K562 (cell line): ENCODE measurements around the gene IL1R1. TPM values are rescaled to one million over a fixed set of nuclear protein-coding genes. Genes with fewer than 3 reads are reported as not detected.

Source experiments
- ARNT ChIP-seq, 2 experiments: fragments of 450-650 bp; IDR thresholded peaks; 2 replicates each; pipeline ENCODE4 v1.6.1; 2016; ENCODE audit warnings: mild to moderate bottlenecking in 1 of 2
- ATF6 ChIP-seq: sonication (generic); formaldehyde crosslinking; IDR thresholded peaks from 2 replicates; pipeline ENCODE4 v1.4.0; 2020; ENCODE audit warnings: mild to moderate bottlenecking, missing genetic modification reagents
- CEBPZ ChIP-seq: fragments of 150-350 bp; IDR thresholded peaks from 2 replicates; pipeline ENCODE4 v1.6.1; 2014; ENCODE audit warnings: low read depth, mild to moderate bottlenecking, low read length, borderline replicate concordance
- CGGBP1 ChIP-seq: fragments of 250-450 bp; sonication (Bioruptor Pico); IDR thresholded peaks from 2 replicates; pipeline ENCODE4 v1.9.0; 2021; ENCODE audit warnings: mild to moderate bottlenecking
- HCFC1 ChIP-seq: IDR thresholded peaks from 2 replicates; pipeline ENCODE4 v1.6.1; 2012; ENCODE audit warnings: low read depth, low read length, improper control_type of control experiment
- KAT7 ChIP-seq: sonication (generic); formaldehyde crosslinking; IDR thresholded peaks from 2 replicates; pipeline ENCODE4 v1.8.0; 2022; ENCODE audit warnings: missing genetic modification reagents, mild to moderate bottlenecking, borderline replicate concordance
- KLF13 ChIP-seq: fragments of 450-650 bp; IDR thresholded peaks from 2 replicates; pipeline ENCODE4 v1.6.1; 2016; ENCODE audit warnings: missing genetic modification characterization, low read depth, mild to moderate bottlenecking, missing compliant biosample characterization, moderate library complexity, borderline replicate concordance
- MYBL2 ChIP-seq, 2 experiments: fragments of 450-650 bp in 1 of 2; sonication (generic) in 1 of 2; formaldehyde crosslinking in 1 of 2; IDR thresholded peaks; 2 replicates each; pipeline versions ENCODE4 v1.6.1 to v1.8.1; 2017 to 2022; ENCODE audit warnings: borderline replicate concordance in 1 of 2, inconsistent platforms in 1 of 2, low read depth in 1 of 2, mild to moderate bottlenecking in 1 of 2, missing genetic modification reagents in 1 of 2, moderate library complexity in 1 of 2
- POLR2B ChIP-seq: fragments of 450-650 bp; IDR thresholded peaks from 2 replicates; pipeline ENCODE4 v1.6.1; 2018; ENCODE audit warnings: low read depth; ENCODE audit not compliant: partially characterized antibody
- POLR2G ChIP-seq: fragments of 200-400 bp; formaldehyde crosslinking; IDR thresholded peaks from 2 replicates; pipeline ENCODE4 v1.6.1; 2017; ENCODE audit warnings: low read depth, mild to moderate bottlenecking, antibody characterized with exemption, low read length, moderate library complexity
- RBM15 ChIP-seq: fragments of 200-400 bp; formaldehyde crosslinking; IDR thresholded peaks from 2 replicates; pipeline ENCODE4 v1.6.1; 2018; ENCODE audit warnings: mild to moderate bottlenecking, low read length, moderate library complexity; ENCODE audit not compliant: insufficient read depth
- SMARCA5 ChIP-seq: fragments of 450-650 bp; IDR thresholded peaks from 2 replicates; pipeline ENCODE4 v1.6.1; 2016
- TAF1 ChIP-seq: IDR thresholded peaks from 2 replicates; pipeline ENCODE4 v1.6.1; 2011; ENCODE audit warnings: mild to moderate bottlenecking, low read length, moderate library complexity; ENCODE audit not compliant: insufficient read depth, control insufficient read depth, severe bottlenecking; ENCODE audit errors: extremely low read depth
- ZBED1 ChIP-seq: IDR thresholded peaks from 2 replicates; pipeline ENCODE4 v1.6.1; 2014
- ZHX1 ChIP-seq: fragments of 150-350 bp; conservative IDR thresholded peaks from 2 replicates; pipeline ENCODE4 v1.6.1; 2014; ENCODE audit warnings: low read length
- ZNF253 ChIP-seq: fragments of 250-450 bp; sonication (Bioruptor Pico); conservative IDR thresholded peaks from 2 replicates; pipeline ENCODE4 v1.6.1; 2021; ENCODE audit warnings: mild to moderate bottlenecking
- ZNF282 ChIP-seq: sonication (generic); formaldehyde crosslinking; IDR thresholded peaks from 2 replicates; pipeline ENCODE4 v1.8.1; 2023; ENCODE audit warnings: missing genetic modification reagents
- ZNF3 ChIP-seq: fragments of 250-450 bp; sonication (Bioruptor Pico); IDR thresholded peaks from 2 replicates; pipeline ENCODE4 v1.5.0; 2021; ENCODE audit warnings: mild to moderate bottlenecking, moderate library complexity
- ZNF584 ChIP-seq: fragments of 200-800 bp; sonication (Bioruptor generic); IDR thresholded peaks from 2 replicates; pipeline ENCODE4 v1.6.1; 2016; ENCODE audit warnings: low read depth, mild to moderate bottlenecking, missing genetic modification characterization, missing compliant biosample characterization
- polyA plus RNA-seq, 8 experiments: library from polyadenylated mRNA; depleted of rRNA in 4 of 8; stranded (reverse) in 5 of 8; unstranded in 3 of 8; fragments of >200 nt; fragmentation: Nextera tagmentation in 2 of 8; fragmentation: Illumina TruSeq in 1 of 8; extraction: Ambion mirVana in 2 of 8; extraction: Trizol in 1 of 8; gene quantifications; 2 replicates each; pipeline versions ENCODE4 v1.2.1 to v1.2.3, GENCODE V29; 2011 to 2014; ENCODE audit warnings: inconsistent platforms in 1 of 8, missing spikeins in 1 of 8
- total RNA-seq, 7 experiments: library from RNA; depleted of rRNA in 6 of 7; stranded (reverse); fragments of >200 nt in 6 of 7; fragmentation: Illumina TruSeq in 2 of 7; extraction: Trizol in 2 of 7; gene quantifications; 2 replicates each; pipeline versions ENCODE4 v1.2.1 to v1.2.3, GENCODE V29; 2011 to 2021; ENCODE audit warnings: low replicate concordance in 1 of 7

The IL1R1 gene
- total and polyA plus RNA-seq, 9 of the 15 experiments (the other 6 are each of a cell fraction or from before 2014, with no cell fraction given): 0.81 to 3.9 (median 1.6) TPM

GRCh38 chr2:102141970-102142828 is at the start of gene IL1R1 (continued):
- TF ChIP-seq ZNF253 (CRISPR knock-in tag): no peak
- no peak for TF ChIP-seq SMARCA5
- no peak for TF ChIP-seq CGGBP1 (CRISPR knock-in tag)
- TF ChIP-seq KLF13 (tag): no peak
- TF ChIP-seq ZBED1: no peak
- no peak for TF ChIP-seq ZNF3 (CRISPR knock-in tag)
- no peak for TF ChIP-seq HCFC1
- peak; percentile 71 for TF ChIP-seq POLR2G
- TF ChIP-seq CEBPZ: no peak
- TF ChIP-seq KAT7: no peak
- TF ChIP-seq ARNT (IDR thresholded peaks at IDR 0.05): no peak
- no peak for TF ChIP-seq ZNF584 (CRISPR knock-in tag)
- TF ChIP-seq ZHX1: no peak
- no peak for TF ChIP-seq POLR2B
- no peak for TF ChIP-seq ATF6
- no peak for TF ChIP-seq ZNF282
- TF ChIP-seq MYBL2 (IDR thresholded peaks at IDR 0.05; ENCODE audit: low read depth): no peak
- no peak for TF ChIP-seq MYBL2 (CRISPR knock-in tag; IDR thresholded peaks at IDR 0.05; ENCODE audit: borderline replicate concordance)
- TF ChIP-seq RBM15: no peak
- peak; percentile 42 for TF ChIP-seq TAF1
